HL-60 (cell line): Measurements from ENCODE around the gene PRSS3.

Experiments
- CTCF ChIP-seq: IDR thresholded peaks from one replicate; pipeline ENCODE4 v1.5.1; 2011; ENCODE audit warnings: low read length, control low read depth, inconsistent platforms; ENCODE audit not compliant: insufficient read depth
- GABPA ChIP-seq: IDR thresholded peaks from 2 replicates; pipeline ENCODE4 v1.6.1; 2012; ENCODE audit warnings: low read depth
- REST ChIP-seq: IDR thresholded peaks from 2 replicates; pipeline ENCODE4 v1.6.1; 2012; ENCODE audit warnings: low read depth; ENCODE audit not compliant: insufficient replicate concordance

GRCh38 chr9:33797837-33798236 lies 2.5 kb downstream of the PRSS3 start:
- TF ChIP-seq REST (no peak), CTCF (no peak), GABPA (no peak)
